ENCODE results near the gene OR4S2.

OR4S2 gene

GRCh38 chr11:55652560-55652959 lies 4.4 kb downstream of the OR4S2 start:
- no peak overlapping the region for H3K4ac ChIP-seq (ENCODE audit: low read depth in 1 of 2, low read length in 2 of 2)
- H2BK120ac ChIP-seq (ENCODE audit: low read depth, low read length) = no peak overlapping the region
- H3K9me3 ChIP-seq (ENCODE audit: control insufficient read depth, low read length) = peaks cover 4% of the 10 kb centered on the region
- H2AFZ ChIP-seq (ENCODE audit: low read depth, low read length) = no peak overlapping the region
- 56% methylated on average over 1 of the region's 1 CpG for WGBS
- no peaks in the 10 kb centered on the region for H3K79me1 ChIP-seq (replicated peaks; ENCODE audit: low read length, poor library complexity, severe bottlenecking)
- no peak overlapping the region for H2BK5ac ChIP-seq (ENCODE audit: low read depth, low read length, poor library complexity, severe bottlenecking)
- no peak overlapping the region for H3K23ac ChIP-seq (ENCODE audit: low read length in 2 of 2)
- no peak for DNase-seq
- H3K18ac ChIP-seq (ENCODE audit: low read depth in 1 of 2, low read length in 2 of 2) = no peak overlapping the region
- H3K4me1 ChIP-seq (ENCODE audit: control insufficient read depth, insufficient read depth, low read depth, low read length) = no peaks in the 10 kb centered on the region
- no peaks in the 10 kb centered on the region for H3K36me3 ChIP-seq (ENCODE audit: control insufficient read depth in 1 of 2, insufficient read depth in 2 of 2, low read depth in 1 of 2, low read length in 2 of 2)
- no peak overlapping the region for H2BK12ac ChIP-seq (ENCODE audit: low read length in 2 of 2)
- no peak overlapping the region for H2AK5ac ChIP-seq (ENCODE audit: low read length, severe bottlenecking)
- H3K27me3 ChIP-seq (ENCODE audit: control insufficient read depth in 1 of 2, insufficient read depth in 1 of 2, low read length in 2 of 2) = no peaks in the 10 kb centered on the region
- no peak overlapping the region for H3K14ac ChIP-seq (ENCODE audit: low read length in 2 of 2)
- H3K27ac ChIP-seq (ENCODE audit: low read length, poor library complexity, severe bottlenecking) = no peak overlapping the region
- no peak overlapping the region for H4K91ac ChIP-seq (ENCODE audit: low read length)
- H4K8ac ChIP-seq (ENCODE audit: low read length) = no peak overlapping the region
- no peak overlapping the region for H3K4me2 ChIP-seq (ENCODE audit: low read length, poor library complexity, severe bottlenecking)
- no peak overlapping the region for H3K9ac ChIP-seq (ENCODE audit: low read length)
- no peak overlapping the region for H3K4me3 ChIP-seq (ENCODE audit: insufficient read depth in 1 of 2, low read depth in 1 of 2, low read length in 2 of 2)
- H2BK15ac ChIP-seq (ENCODE audit: low read depth, poor library complexity, severe bottlenecking) = no peak overlapping the region

GRCh38 chr11:55655096-55655495 lies 7.0 kb downstream of the OR4S2 start:
- Histone ChIP-seq H3K79me1 (replicated peaks; ENCODE audit: low read length, poor library complexity, severe bottlenecking) (no peaks in the 10 kb centered on the region), H3K4me3 (ENCODE audit: insufficient read depth in 1 of 2, low read depth in 1 of 2, low read length in 2 of 2) (no peak overlapping the region), H3K18ac (ENCODE audit: low read depth in 1 of 2, low read length in 2 of 2) (no peak overlapping the region), H4K8ac (ENCODE audit: low read length) (no peak overlapping the region), H3K4me1 (ENCODE audit: control insufficient read depth, insufficient read depth, low read depth, low read length) (no peaks in the 10 kb centered on the region), H3K9ac (ENCODE audit: low read length) (no peak overlapping the region), H3K27ac (ENCODE audit: low read length, poor library complexity, severe bottlenecking) (no peak overlapping the region), H2AK5ac (ENCODE audit: low read length, severe bottlenecking) (no peak overlapping the region), H3K4ac (ENCODE audit: low read depth in 1 of 2, low read length in 2 of 2) (no peak overlapping the region), H4K91ac (ENCODE audit: low read length) (no peak overlapping the region), H3K27me3 (ENCODE audit: control insufficient read depth in 1 of 2, insufficient read depth in 1 of 2, low read length in 2 of 2) (no peaks in the 10 kb centered on the region), H2BK5ac (ENCODE audit: low read depth, low read length, poor library complexity, severe bottlenecking) (no peak overlapping the region), H2BK120ac (ENCODE audit: low read depth, low read length) (no peak overlapping the region), H2BK12ac (ENCODE audit: low read length in 2 of 2) (no peak overlapping the region), H3K36me3 (ENCODE audit: control insufficient read depth in 1 of 2, insufficient read depth in 2 of 2, low read depth in 1 of 2, low read length in 2 of 2) (no peaks in the 10 kb centered on the region), H2BK15ac (ENCODE audit: low read depth, poor library complexity, severe bottlenecking) (no peak overlapping the region), H3K23ac (ENCODE audit: low read length in 2 of 2) (no peak overlapping the region), H3K14ac (ENCODE audit: low read length in 2 of 2) (no peak overlapping the region), H3K9me3 (ENCODE audit: control insufficient read depth, low read length) (no peaks in the 10 kb centered on the region), H2AFZ (ENCODE audit: low read depth, low read length) (no peak overlapping the region), H3K4me2 (ENCODE audit: low read length, poor library complexity, severe bottlenecking) (no peak overlapping the region)
- DNase-seq = no peak

- H3K4me1 ChIP-seq (ENCODE audit: control insufficient read depth, insufficient read depth, low read depth, low read length) = no peaks in the 10 kb centered on the region
- no peak overlapping the region for H3K27ac ChIP-seq (ENCODE audit: low read length, poor library complexity, severe bottlenecking)
- no peak overlapping the region for H3K4me3 ChIP-seq (ENCODE audit: insufficient read depth in 1 of 2, low read depth in 1 of 2, low read length in 2 of 2)
- H2BK15ac ChIP-seq (ENCODE audit: low read depth, poor library complexity, severe bottlenecking) = no peak overlapping the region
- no peak overlapping the region for H3K9ac ChIP-seq (ENCODE audit: low read length)
- DNase-seq = no peak
- H3K36me3 ChIP-seq (ENCODE audit: control insufficient read depth in 1 of 2, insufficient read depth in 2 of 2, low read depth in 1 of 2, low read length in 2 of 2) = no peaks in the 10 kb centered on the region
- H4K8ac ChIP-seq (ENCODE audit: low read length) = no peak overlapping the region
- H3K23ac ChIP-seq (ENCODE audit: low read length in 2 of 2) = no peak overlapping the region
- H3K79me1 ChIP-seq (replicated peaks; ENCODE audit: low read length, poor library complexity, severe bottlenecking) = no peaks in the 10 kb centered on the region
- no peaks in the 10 kb centered on the region for H3K27me3 ChIP-seq (ENCODE audit: control insufficient read depth in 1 of 2, insufficient read depth in 1 of 2, low read length in 2 of 2)
- H4K91ac ChIP-seq (ENCODE audit: low read length) = no peak overlapping the region
- WGBS = 74% methylated on average over 1 of the region's 2 CpGs
- H2BK5ac ChIP-seq (ENCODE audit: low read depth, low read length, poor library complexity, severe bottlenecking) = no peak overlapping the region
- no peak overlapping the region for H2AK5ac ChIP-seq (ENCODE audit: low read length, severe bottlenecking)
- H3K14ac ChIP-seq (ENCODE audit: low read length in 2 of 2) = no peak overlapping the region
- no peak overlapping the region for H2AFZ ChIP-seq (ENCODE audit: low read depth, low read length)
- no peak overlapping the region for H3K4me2 ChIP-seq (ENCODE audit: low read length, poor library complexity, severe bottlenecking)
- H2BK120ac ChIP-seq (ENCODE audit: low read depth, low read length) = no peak overlapping the region
- H3K18ac ChIP-seq (ENCODE audit: low read depth in 1 of 2, low read length in 2 of 2) = no peak overlapping the region
- H3K9me3 ChIP-seq (ENCODE audit: control insufficient read depth, low read length) = peaks cover 3% of the 10 kb centered on the region
- no peak overlapping the region for H3K4ac ChIP-seq (ENCODE audit: low read depth in 1 of 2, low read length in 2 of 2)
- H2BK12ac ChIP-seq (ENCODE audit: low read length in 2 of 2) = no peak overlapping the region
Measured at GRCh38 chr11:55658031-55658573, 10.0 kb downstream of the OR4S2 start.

GRCh38 chr11:55658608-55659007 lies 10.5 kb downstream of the OR4S2 start:
- Histone ChIP-seq H3K27me3 (ENCODE audit: control insufficient read depth in 1 of 2, insufficient read depth in 1 of 2, low read length in 2 of 2) (no peaks in the 10 kb centered on the region), H2BK120ac (ENCODE audit: low read depth, low read length) (no peak overlapping the region), H2AK5ac (ENCODE audit: low read length, severe bottlenecking) (no peak overlapping the region), H3K23ac (ENCODE audit: low read length in 2 of 2) (no peak overlapping the region), H3K79me1 (replicated peaks; ENCODE audit: low read length, poor library complexity, severe bottlenecking) (no peaks in the 10 kb centered on the region), H3K4ac (ENCODE audit: low read depth in 1 of 2, low read length in 2 of 2) (no peak overlapping the region), H4K91ac (ENCODE audit: low read length) (no peak overlapping the region), H2BK5ac (ENCODE audit: low read depth, low read length, poor library complexity, severe bottlenecking) (no peak overlapping the region), H3K18ac (ENCODE audit: low read depth in 1 of 2, low read length in 2 of 2) (no peak overlapping the region), H4K8ac (ENCODE audit: low read length) (no peak overlapping the region), H3K4me2 (ENCODE audit: low read length, poor library complexity, severe bottlenecking) (no peak overlapping the region), H3K9ac (ENCODE audit: low read length) (no peak overlapping the region), H3K36me3 (ENCODE audit: control insufficient read depth in 1 of 2, insufficient read depth in 2 of 2, low read depth in 1 of 2, low read length in 2 of 2) (no peaks in the 10 kb centered on the region), H3K4me3 (ENCODE audit: insufficient read depth in 1 of 2, low read depth in 1 of 2, low read length in 2 of 2) (no peak overlapping the region), H3K27ac (ENCODE audit: low read length, poor library complexity, severe bottlenecking) (no peak overlapping the region), H3K9me3 (ENCODE audit: control insufficient read depth, low read length) (peaks cover 3% of the 10 kb centered on the region), H2BK15ac (ENCODE audit: low read depth, poor library complexity, severe bottlenecking) (no peak overlapping the region), H3K14ac (ENCODE audit: low read length in 2 of 2) (no peak overlapping the region), H3K4me1 (ENCODE audit: control insufficient read depth, insufficient read depth, low read depth, low read length) (no peaks in the 10 kb centered on the region), H2AFZ (ENCODE audit: low read depth, low read length) (no peak overlapping the region), H2BK12ac (ENCODE audit: low read length in 2 of 2) (no peak overlapping the region)
- 50% methylated on average over 1 of the region's 1 CpG for WGBS
- DNase-seq = no peak
